Brain microvascular endothelial cell (primary cell): Measurements from ENCODE around the gene ADGRV1.
"Not testable (repeated sequence)": the region's sequence is repeated elsewhere in the genome, so short reads cannot be mapped to it uniquely, and the experiment has no call there.

ENCODE experiments used
- DNase-seq: peaks from one replicate; pipeline ENCODE4 v3.0.0-alpha.2; 2020
- H3K27ac ChIP-seq: fragments of 250-450 bp; sonication (Bioruptor Pico); 2 replicates; pipeline ENCODE4 v1.5.1; 2020; ENCODE audit warnings: mild to moderate bottlenecking, moderate library complexity
- H3K27me3 ChIP-seq: fragments of 250-450 bp; sonication (Bioruptor Pico); replicated peaks from 2 replicates; pipeline ENCODE4 v1.5.1; 2020; ENCODE audit warnings: mild to moderate bottlenecking
- H3K36me3 ChIP-seq: fragments of 250-450 bp; sonication (Bioruptor Pico); replicated peaks from 2 replicates; pipeline ENCODE4 v1.5.1; 2020; ENCODE audit warnings: mild to moderate bottlenecking
- H3K4me3 ChIP-seq: 2 replicates; pipeline ENCODE4 v1.5.1; 2011; ENCODE audit warnings: low read depth, mild to moderate bottlenecking, control low read depth, low read length, moderate library complexity
- in situ Hi-C: cut with HindIII; loops from 2 replicates; pipeline ENCODE4 v1.10.0; 2017; ENCODE audit warnings: low sequenced_read_pairs, low pct_ligation_motif_present
- TF ChIP-seq, protein P1 (sequence below): IDR thresholded peaks from 2 replicates; pipeline ENCODE4 v1.5.1; 2011; ENCODE audit warnings: low read depth, mild to moderate bottlenecking, moderate library complexity, low read length, control low read depth, inconsistent platforms; ENCODE audit errors: missing control alignments

ADGRV1 gene

DNA sequence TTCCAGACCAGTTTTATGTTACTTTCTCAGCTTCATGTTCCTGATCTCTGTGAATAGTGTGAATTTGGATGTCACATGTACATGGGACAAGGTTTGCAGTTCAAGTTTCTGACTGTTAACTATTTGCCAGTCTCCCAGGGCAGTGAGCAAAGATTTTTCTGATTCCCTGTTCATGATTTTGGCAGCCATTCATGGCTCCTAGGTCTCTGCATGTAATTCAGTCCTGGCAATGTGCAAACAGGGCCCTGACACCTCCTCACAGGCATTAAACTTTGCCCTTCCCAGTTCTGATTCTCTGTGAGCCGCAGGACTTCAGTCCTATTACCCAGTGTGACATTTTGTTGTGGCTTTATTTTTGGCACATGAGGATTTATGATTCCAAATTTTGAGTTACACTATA lies 474.8 kb downstream of the ADGRV1 start:
- in situ Hi-C loops: no loop called here
- no peak for DNase-seq

DNA sequence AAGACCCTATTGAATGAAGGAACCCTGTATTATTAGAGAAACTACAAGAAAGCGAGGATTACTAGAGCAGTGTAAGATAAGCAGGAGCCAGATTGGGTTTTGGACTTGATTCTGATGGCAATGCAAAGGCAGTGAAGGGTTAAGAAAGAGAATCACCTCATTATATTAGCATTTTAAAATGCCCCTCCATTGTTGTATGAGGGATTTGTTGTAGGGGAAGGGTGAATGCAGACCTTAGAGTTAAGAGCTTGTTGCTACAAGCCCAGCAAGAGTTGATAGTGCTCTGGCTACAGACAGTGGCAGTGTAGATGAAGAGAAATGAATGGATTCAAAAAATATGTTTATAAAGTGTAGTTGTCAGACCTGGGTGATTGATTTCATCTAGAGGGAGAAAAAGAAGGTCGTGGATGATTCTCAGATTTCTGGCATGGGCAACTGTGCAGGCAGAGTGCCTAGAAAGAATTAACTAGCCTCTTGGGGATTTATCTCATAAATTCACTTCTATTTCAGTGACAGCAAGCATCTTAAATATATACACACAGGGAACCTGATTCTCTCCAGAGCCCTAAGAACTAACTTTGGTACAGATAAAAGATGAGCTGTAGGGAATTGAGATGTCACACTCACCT lies 479.7 kb downstream of the ADGRV1 start:
- in situ Hi-C loops: no loop called here
- DNase-seq: no peak
- Histone ChIP-seq H3K27me3 (no peaks in the 10 kb centered on the region), H3K27ac (no peak overlapping the region), H3K4me3 (no peak overlapping the region), H3K36me3 (no peaks in the 10 kb centered on the region)
- TF ChIP-seq, protein P1, sequence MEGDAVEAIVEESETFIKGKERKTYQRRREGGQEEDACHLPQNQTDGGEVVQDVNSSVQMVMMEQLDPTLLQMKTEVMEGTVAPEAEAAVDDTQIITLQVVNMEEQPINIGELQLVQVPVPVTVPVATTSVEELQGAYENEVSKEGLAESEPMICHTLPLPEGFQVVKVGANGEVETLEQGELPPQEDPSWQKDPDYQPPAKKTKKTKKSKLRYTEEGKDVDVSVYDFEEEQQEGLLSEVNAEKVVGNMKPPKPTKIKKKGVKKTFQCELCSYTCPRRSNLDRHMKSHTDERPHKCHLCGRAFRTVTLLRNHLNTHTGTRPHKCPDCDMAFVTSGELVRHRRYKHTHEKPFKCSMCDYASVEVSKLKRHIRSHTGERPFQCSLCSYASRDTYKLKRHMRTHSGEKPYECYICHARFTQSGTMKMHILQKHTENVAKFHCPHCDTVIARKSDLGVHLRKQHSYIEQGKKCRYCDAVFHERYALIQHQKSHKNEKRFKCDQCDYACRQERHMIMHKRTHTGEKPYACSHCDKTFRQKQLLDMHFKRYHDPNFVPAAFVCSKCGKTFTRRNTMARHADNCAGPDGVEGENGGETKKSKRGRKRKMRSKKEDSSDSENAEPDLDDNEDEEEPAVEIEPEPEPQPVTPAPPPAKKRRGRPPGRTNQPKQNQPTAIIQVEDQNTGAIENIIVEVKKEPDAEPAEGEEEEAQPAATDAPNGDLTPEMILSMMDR: no peak

More for the DNA sequence above, 474.8 kb downstream of the ADGRV1 start:
- H3K36me3 ChIP-seq: no peaks in the 10 kb centered on the region
- no peaks in the 10 kb centered on the region for H3K27me3 ChIP-seq
- no peak overlapping the region for H3K4me3 ChIP-seq
- no peak overlapping the region for H3K27ac ChIP-seq
- TF ChIP-seq, protein P1: no peak

DNA sequence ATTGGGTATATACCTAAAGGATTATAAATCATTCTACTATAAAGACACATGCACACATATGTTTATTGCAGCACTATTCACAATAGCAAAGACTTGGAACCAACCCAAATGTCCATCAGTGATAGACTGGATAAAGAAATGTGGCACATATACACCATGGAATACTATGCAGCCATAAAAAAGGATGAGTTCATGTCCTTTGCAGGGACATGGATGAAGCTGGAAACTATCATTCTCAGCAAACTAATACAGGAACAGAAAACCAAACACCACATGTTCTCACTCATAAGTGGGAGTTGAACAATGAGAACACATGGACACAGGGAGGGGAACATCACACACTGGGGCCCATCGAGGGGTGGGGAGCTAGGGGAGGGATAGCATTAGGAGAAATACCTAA lies 482.5 kb downstream of the ADGRV1 start:
- H3K27ac ChIP-seq, in situ Hi-C loops, H3K36me3 ChIP-seq, DNase-seq, H3K4me3 ChIP-seq, H3K27me3 ChIP-seq: not testable (repeated sequence)

DNA sequence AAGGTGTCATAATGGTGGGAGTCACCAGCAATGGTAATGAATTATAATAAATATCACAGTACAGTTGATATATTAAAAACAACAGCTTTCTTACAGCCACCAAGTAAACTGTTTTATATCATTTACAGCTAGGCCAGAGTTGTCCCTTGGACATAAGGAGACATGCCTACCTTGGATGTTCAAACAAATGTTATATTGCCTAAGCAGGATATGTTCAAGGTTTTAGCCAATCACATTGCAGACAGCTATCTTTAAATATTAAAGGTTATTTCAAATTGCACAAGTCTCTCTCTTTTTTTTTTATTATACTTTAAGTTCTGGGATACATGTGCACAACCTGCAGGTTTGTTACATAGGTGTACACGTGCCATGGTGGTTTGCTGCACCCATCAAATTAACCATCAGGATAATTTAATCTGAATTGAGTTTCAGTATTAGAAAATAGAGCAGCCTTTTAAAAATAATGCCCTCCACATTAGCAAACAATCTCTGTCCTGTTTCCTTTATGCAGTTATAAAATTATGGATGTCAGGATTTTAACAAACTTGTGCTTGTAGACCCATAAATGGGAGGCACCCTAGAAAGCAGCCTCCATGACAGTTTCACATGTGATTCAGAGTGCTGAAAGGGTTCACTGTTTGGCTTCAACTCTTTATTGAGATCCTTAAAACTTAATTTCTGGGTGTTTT lies 483.8 kb downstream of the ADGRV1 start:
- TF ChIP-seq, protein P1: no peak
- H3K27me3 ChIP-seq: no peaks in the 10 kb centered on the region
- no peak overlapping the region for H3K4me3 ChIP-seq
- no peaks in the 10 kb centered on the region for H3K36me3 ChIP-seq
- H3K27ac ChIP-seq: no peak overlapping the region
- DNase-seq: no peak
- in situ Hi-C loops: no loop called here

DNA sequence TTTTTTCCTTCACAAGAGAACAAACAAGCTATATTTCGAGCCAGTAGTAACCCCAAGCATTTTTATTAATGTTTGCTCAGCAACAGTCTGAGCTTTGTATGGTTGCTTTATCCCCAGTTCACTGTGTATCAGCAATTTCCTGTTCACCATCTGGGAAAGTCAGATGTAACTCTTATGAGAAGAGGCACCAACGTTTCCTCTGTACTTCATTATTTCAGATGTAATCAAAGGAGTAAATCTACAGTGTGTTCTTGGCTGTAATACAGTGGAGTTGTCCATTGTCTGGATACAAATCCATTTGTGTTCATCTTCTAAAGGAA lies 484.3 kb downstream of the ADGRV1 start:
- TF ChIP-seq, protein P1: no peak
- Histone ChIP-seq H3K27me3 (no peaks in the 10 kb centered on the region), H3K36me3 (no peaks in the 10 kb centered on the region), H3K27ac (no peak overlapping the region), H3K4me3 (no peak overlapping the region)
- in situ Hi-C loops: no loop called here
- no peak for DNase-seq

DNA sequence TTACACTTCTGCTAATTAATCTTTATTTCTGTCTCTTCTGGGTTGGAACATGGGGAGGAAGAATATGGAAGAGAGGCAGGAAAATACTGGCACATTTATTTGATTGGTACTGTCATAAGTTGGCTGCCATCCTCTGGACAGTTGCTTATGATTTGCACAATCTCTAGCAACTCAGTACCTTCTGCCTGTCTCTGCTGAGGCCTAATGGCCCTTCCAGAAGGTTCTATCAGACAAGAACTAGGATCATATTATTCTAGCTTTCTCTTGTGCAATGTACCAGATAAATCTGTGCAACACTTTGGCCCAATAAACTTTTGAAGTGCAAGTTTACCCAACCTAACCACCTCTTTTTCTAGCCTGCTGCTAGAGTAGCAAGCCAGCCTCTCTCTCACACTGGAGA lies 489.5 kb downstream of the ADGRV1 start:
- Histone ChIP-seq H3K27me3 (no peaks in the 10 kb centered on the region), H3K4me3 (no peak overlapping the region), H3K36me3 (no peaks in the 10 kb centered on the region), H3K27ac (no peak overlapping the region)
- in situ Hi-C loops: no loop called here
- no peak for DNase-seq
- TF ChIP-seq, protein P1: no peak
